ENCODE data around the gene MUS81. TPM values are rescaled to one million over a fixed set of nuclear protein-coding genes. Genes with fewer than 3 reads are reported as not detected.
A peak's percentile ranks its signal among the peaks of the same experiment; 100 is the strongest.

The MUS81 gene
- total and polyA plus RNA-seq, 9 of the 15 experiments (the other 6 are each of a cell fraction or from before 2014, with no cell fraction given) = 13.4 to 118 (median 53.7) TPM

DNA sequence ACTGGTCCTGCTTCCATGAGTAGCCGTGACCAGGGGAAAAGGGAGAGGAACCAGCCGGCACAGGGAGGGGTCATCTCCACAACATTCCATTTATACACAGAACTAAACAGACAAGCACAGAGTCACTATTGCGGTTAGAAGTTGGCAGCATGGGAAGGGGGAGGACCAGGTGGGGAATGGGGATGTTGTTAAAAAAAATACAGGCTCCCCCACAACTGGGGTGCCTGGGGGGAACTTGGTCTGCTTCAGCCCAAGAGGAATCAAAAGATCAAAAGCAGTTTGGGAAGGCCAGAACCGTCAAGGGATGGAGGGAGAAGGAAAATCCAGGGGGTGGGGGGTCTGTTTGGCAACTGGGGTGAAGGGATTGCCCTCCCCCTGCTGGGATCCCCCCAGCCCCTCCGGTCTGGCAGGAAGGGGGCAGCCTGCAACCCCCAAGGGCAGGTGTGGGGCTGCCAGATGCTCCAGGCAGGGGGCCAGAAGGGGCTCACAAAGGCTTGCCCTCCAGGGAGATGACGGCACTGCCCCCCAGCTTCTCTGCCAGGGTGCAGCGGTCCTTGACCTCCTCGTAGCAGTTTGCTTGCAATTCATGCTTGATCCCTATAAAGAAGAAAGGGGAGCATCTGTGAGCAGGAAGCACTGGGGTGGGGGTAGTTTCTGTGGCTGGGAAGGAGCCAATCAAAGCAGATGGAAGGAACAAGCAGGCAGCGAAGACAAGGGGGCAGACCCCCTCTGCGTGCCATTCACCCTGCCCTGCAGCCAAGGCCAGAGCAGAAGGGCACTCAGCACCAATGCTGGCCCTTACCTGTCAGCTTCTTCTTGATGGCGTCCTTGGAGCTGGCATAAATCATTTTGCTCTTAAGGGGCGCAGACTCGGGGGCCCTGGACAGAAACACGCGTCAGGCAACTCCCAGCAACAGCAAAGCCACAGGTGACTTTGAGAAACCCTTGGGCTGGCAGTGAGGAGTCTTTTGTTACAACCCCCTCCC is 5.1 kb upstream of the MUS81 start:
- ChIA-PET POLR2A (interaction anchor here (0.6 to 0.8 kb wide), 2 partner anchors 11 to 53 kb away, joined by 3 to 7 read pairs; no protein-coding TSS in a partner anchor), CTCF (ENCODE audit: low intra/inter-chr PET ratio) (no interaction called here)
- no peak overlapping the region for H3K4me2 ChIP-seq (ENCODE audit: insufficient read depth, low read length)
- H3K79me2 ChIP-seq (ENCODE audit: control insufficient read depth, insufficient read depth, low read length) = peaks cover 45% of the 10 kb centered on the region
- no peak overlapping the region for H3K9ac ChIP-seq (ENCODE audit: insufficient read depth in 1 of 2, low read depth in 2 of 2, low read length in 2 of 2)
- WGBS (ENCODE audit: insufficient coverage, low coverage, missing lambda C conversion rate) = 87% methylated on average over 10 of the region's 15 CpGs
- H3K36me3 ChIP-seq (ENCODE audit: control insufficient read depth, insufficient read depth, low read length) = peaks cover 56% of the 10 kb centered on the region
- H3K27ac ChIP-seq (ENCODE audit: extremely low read depth, low read depth, low read length) = no peak overlapping the region
- no peak overlapping the region for H2AFZ ChIP-seq (ENCODE audit: low read depth, low read length)
- no peak for DNase-seq (ENCODE audit: extremely low read depth in 1 of 4, low spot score in 3 of 4)
- peaks cover 7% of the 10 kb centered on the region; the same call in 1 of the 2 replicates for H3K9me3 ChIP-seq (replicated peaks; ENCODE audit: control insufficient read depth, insufficient read depth, low read depth, low read length)
- H3K4me3 ChIP-seq = no peak overlapping the region
- no peak for ATAC-seq
- TSS peak; percentile 59 for BruUV-seq (replicated peaks)
- H4K20me1 ChIP-seq (replicated peaks; ENCODE audit: control insufficient read depth, insufficient read depth, low read length) = peaks cover 22% of the 10 kb centered on the region
- peaks cover 4 to 48% of the 10 kb centered on the region in 2 experiments; a peak in 3 of 5 replicates for H3K4me1 ChIP-seq (replicated peaks in 1 of 2; ENCODE audit: control insufficient read depth in 2 of 2, insufficient read depth in 2 of 2, low read length in 2 of 2)
- H3K9me1 ChIP-seq (ENCODE audit: control insufficient read depth, insufficient read depth, low read length) = peaks cover 11% of the 10 kb centered on the region
- TF ChIP-seq RBBP5 (IDR thresholded peaks at IDR 0.05; ENCODE audit: borderline replicate concordance, insufficient read depth, low read length, poor library complexity, severe bottlenecking) = no peak
- TF ChIP-seq POLR2G (IDR thresholded peaks at IDR 0.05; ENCODE audit: low read depth, low read length) = peak; percentile 43
- TF ChIP-seq PHTF2 (CRISPR knock-in tag; IDR thresholded peaks at IDR 0.05) = no peak
- TF ChIP-seq RBM22 (IDR thresholded peaks at IDR 0.05; ENCODE audit: low read depth, low read length, poor library complexity, severe bottlenecking) = peak; percentile 31
- TF ChIP-seq RBFOX2 (IDR thresholded peaks at IDR 0.05; ENCODE audit: low read depth, low read length) = peak; percentile 67
- no peak for TF ChIP-seq HDAC3 (IDR thresholded peaks at IDR 0.05; ENCODE audit: borderline replicate concordance, partially characterized antibody)
- TF ChIP-seq ZNF77 (CRISPR knock-in tag; IDR thresholded peaks at IDR 0.05) = no peak
- no peaks in the 10 kb centered on the region; a peak in 1 of 5 replicates for H3K27me3 ChIP-seq (ENCODE audit: control insufficient read depth in 2 of 2, insufficient read depth in 2 of 2, low read length in 2 of 2)
- in situ Hi-C loops (cut with MboI) (no loop called here), intact Hi-C loops (cut with micrococcal nuclease) (loop anchor here (5.0 kb wide), 1 partner anchor 47 kb away; the partner anchor contains the start of gene FOSL1)
- FAIRE-seq = no peak
